ENCODE data around the gene TOX2.

Gene TOX2

GRCh38 chr20:44111712-44112335 lies 197.2 kb downstream of the TOX2 start:
- DNase-seq, result no peak

GRCh38 chr20:44112456-44112855 lies 197.8 kb downstream of the TOX2 start:
- no peak for DNase-seq

- DNase-seq, result no peak
Measured at GRCh38 chr20:44112889-44113617, 198.4 kb downstream of the TOX2 start.

- no peak for DNase-seq
Measured at GRCh38 chr20:44113618-44114376, 199.1 kb downstream of the TOX2 start.

DNA sequence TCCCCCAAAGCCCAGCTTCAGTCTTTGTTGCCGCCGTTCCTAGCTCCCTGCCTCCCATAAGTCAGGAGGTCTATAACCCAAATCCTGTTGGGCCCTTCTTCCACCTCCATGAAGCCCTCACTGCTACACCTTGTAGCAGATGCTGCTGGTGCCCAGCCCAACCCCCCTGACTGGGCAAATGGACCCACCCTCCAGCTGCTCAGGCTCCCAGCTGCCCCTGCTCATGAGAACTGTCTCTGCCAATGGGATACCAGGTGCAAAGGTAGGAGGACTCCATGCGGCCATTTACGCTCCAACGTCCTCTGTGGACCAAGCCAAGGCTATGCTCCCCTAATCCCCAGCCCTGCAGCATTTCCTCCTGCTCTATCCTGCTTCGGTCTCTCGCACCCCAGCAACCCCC lies 200.5 kb downstream of the TOX2 start:
- no peak for DNase-seq

DNA sequence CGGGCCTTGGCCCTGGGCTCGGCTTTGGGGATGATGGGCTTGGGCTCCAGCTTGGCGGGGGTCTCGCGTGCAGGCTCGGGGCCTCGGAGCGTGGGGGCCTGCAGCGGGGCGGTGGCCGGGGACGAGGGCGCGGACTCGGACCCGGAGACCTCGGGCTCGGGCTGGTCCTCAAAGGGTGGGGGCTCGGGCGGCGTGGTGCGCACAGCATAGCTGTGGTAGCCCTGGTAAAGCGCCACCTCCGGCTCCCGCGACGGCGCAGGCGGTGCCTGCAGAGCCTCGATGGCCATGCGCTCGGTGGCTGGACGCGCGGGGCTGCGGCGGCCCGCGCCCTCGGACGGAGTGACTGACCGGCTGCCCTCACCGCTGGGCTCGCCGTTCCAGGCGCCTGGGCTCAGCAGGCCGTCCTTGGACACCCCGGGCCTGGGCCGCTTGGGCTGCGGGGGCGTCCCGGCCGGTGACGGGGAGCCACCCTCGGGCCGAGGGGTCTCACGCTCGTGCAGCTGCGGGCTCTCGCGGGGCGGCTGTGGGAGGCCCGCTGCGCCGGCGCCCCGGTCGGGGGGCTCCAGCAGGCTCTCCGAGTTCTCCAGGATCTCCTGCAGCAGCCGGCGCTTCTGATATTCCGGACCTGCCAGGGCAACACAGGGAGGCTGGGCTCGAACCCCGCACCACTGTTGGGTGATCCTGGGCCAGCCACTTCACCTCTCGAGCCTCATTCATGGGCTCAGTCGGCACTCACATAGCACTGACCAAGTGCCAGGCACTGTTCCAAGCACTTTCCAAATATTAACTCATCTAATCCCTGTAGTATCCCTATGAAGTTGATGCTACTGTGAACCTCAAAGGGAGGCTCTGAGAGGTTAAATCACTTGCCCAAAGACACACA lies 201.4 kb downstream of the TOX2 start:
- DNase-seq, result no peak

- DNase-seq, result no peak
Measured at GRCh38 chr20:44117296-44118184, 202.9 kb downstream of the TOX2 start.

DNA sequence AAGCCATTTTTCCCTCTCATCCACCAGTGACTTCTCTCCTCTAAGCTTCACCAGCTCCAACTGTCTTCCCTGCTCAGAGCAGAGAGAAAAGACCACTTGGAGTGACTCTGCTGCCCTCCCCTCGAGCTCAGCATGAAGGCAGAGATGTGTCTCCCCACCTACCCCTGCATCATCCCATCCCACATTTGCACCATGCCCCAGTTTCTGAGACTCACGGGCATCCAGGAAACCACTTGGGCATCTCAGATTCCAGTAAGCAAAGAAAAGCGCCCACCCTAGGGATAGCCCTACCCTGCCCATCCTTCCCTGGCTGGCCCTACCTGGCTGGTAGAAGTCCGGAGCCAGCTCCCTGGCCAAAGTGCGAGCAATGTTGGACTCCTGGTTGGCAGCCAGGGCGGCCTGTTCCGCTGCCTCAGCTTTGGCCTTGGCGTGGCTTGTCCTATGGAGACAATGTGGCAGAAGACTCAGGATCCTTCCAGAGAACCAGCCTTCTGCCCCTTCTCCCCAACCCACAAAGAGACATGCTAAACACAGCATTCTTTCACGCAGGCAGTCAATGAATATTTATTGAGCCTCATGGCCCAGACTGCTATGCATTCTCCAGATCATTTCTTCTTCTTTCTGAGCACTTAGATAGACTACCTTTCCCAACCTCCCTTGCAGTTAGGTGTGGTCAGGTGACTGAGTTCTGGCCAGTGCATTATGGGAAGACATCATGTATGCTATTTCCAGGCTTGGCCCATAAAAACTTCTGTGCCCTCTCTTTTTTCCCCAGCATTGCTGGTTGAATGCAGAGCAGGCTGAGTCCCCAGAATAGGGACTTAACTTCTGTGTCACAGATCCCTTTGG lies 203.8 kb downstream of the TOX2 start:
- DNase-seq, result no peak

All from activated CD4-positive, alpha-beta T cell treated with anti-CD3 and anti-CD28 coated beads, Interleukin-2, amount 50 U/mL, for 1 hour (primary cell).